Transverse colon (tissue), 4 donors: ENCODE data around the gene MYO7A. TPM values are rescaled to one million over a fixed set of nuclear protein-coding genes. Genes with fewer than 3 reads are reported as not detected.

ENCODE experiments used
- DNase-seq: peaks from one replicate; pipeline ENCODE4 v3.0.0-alpha.2; 2019
- H3K27ac ChIP-seq, 4 donors: fragments of 200-600 bp; sonication (generic); 2 replicates each; pipeline ENCODE4 v1.5.1; 2016 to 2018; ENCODE audit warnings: inconsistent platforms in 4 of 4
- H3K27me3 ChIP-seq: fragments of 200-600 bp; sonication (generic); 2 replicates; pipeline ENCODE4 v1.5.1; 2017; ENCODE audit warnings: inconsistent platforms
- H3K36me3 ChIP-seq, 4 donors: fragments of 200-600 bp; sonication (generic); 2 replicates each; pipeline ENCODE4 v1.5.1; 2017 to 2019; ENCODE audit warnings: inconsistent platforms in 4 of 4
- H3K4me1 ChIP-seq, 4 donors: fragments of 200-600 bp; sonication (generic); 2 replicates each; pipeline ENCODE4 v1.5.1; 2017 to 2020; ENCODE audit warnings: inconsistent platforms in 4 of 4
- H3K4me3 ChIP-seq, 4 donors: fragments of 200-600 bp; sonication (generic); 1 replicate in 1 of 4; 2 replicates in 3 of 4; pipeline versions ENCODE4 v1.5.1 to v1.6.1; 2017 to 2019; ENCODE audit warnings: inconsistent platforms in 4 of 4
- H3K9me3 ChIP-seq, 2 donors: fragments of 200-600 bp; sonication (generic); 2 replicates each; pipeline ENCODE4 v1.5.1; 2017 to 2019; ENCODE audit warnings: inconsistent platforms in 2 of 2
- CTCF ChIP-seq, 5 experiments: fragments of 200-600 bp in 3 of 5; fragments of 450-650 bp in 2 of 5; sonication (generic) in 3 of 5; IDR thresholded peaks; 1 replicate in 2 of 5; 2 replicates in 3 of 5; pipeline ENCODE4 v1.5.1; 2016 to 2017; ENCODE audit warnings: antibody characterized with exemption in 5 of 5, inconsistent platforms in 3 of 5, mild to moderate bottlenecking in 2 of 5, moderate library complexity in 1 of 5
- EP300 ChIP-seq: sonication (generic); formaldehyde crosslinking; IDR thresholded peaks from one replicate; pipeline ENCODE4 v1.6.1; 2017; ENCODE audit warnings: antibody characterized with exemption, low read depth
- POLR2A ChIP-seq: fragments of 450-650 bp; IDR thresholded peaks from one replicate; pipeline ENCODE4 v1.6.1; 2016; ENCODE audit warnings: antibody characterized with exemption, mild to moderate bottlenecking, moderate library complexity
- POLR2AphosphoS5 ChIP-seq, 3 donors: sonication (generic); formaldehyde crosslinking; IDR thresholded peaks; one replicate each; pipeline ENCODE4 v1.6.1; 2016; ENCODE audit warnings: antibody characterized with exemption in 3 of 3
- WGBS, 2 donors: methylation state at CpG; one replicate each; pipeline ENCODE4 v1.1.5; 2018; ENCODE audit warnings: low coverage in 1 of 2; 5-methylcytosine and 5-hydroxymethylcytosine counted together
- in situ Hi-C, 4 donors: fragments of 200-750 bp; cut with MboI; loops; one replicate each; pipeline versions ENCODE4 v1.15.0 to v1.15.1; 2017; ENCODE audit warnings: low sequenced_read_pairs in 3 of 4, low pct_ligation_motif_present in 1 of 4, low pct_unique_long_range_greater_than_20kb in 1 of 4
- intact Hi-C: fragments of 100-400 bp; cut with DNase I; formaldehyde crosslinking; loops from one replicate; pipeline ENCODE4 v1.15.1; 2023; ENCODE audit warnings: low total_unique reads
- total RNA-seq, 4 donors: library from RNA; depleted of rRNA; stranded (reverse); fragments of >200 nt; gene quantifications; one replicate each; pipeline ENCODE4 v1.1.0, GENCODE V29; 2016

The MYO7A gene
- total RNA-seq, 4 donors from 2014 or later = 4.6 to 11.2 (median 5.5) TPM

DNA sequence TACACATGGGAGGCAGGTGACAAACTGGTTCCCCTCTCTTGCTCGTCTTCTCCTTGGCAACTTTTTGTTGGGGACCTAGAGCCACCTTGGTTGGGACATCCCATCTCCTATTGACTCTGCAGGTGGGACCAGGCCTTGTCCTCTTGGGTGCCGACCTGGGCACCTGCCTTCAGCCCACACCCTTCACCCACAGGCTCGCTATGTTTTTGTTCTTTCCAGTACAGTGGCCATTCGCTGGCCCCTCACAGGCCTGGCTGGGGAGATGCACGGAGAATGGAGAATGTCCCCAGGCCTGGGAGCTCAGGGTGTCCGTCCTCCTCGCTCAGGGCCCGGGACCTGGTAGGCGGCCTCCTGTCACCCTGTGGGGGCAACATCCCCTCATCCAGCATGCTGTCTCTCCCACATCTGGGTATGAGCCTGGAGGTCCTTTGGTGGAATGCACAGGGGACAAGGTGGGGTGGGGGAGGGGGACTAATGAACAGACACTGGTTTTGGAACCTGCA, 40.3 kb upstream of the MYO7A start:
- DNase-seq = peak; percentile 10
- WGBS, 2 donors = 82% methylated on average over 9 of the region's 9 CpGs; no CpG with 5 or more reads in 1 of the 2 donors
- intact Hi-C loops = no loop called here

DNA sequence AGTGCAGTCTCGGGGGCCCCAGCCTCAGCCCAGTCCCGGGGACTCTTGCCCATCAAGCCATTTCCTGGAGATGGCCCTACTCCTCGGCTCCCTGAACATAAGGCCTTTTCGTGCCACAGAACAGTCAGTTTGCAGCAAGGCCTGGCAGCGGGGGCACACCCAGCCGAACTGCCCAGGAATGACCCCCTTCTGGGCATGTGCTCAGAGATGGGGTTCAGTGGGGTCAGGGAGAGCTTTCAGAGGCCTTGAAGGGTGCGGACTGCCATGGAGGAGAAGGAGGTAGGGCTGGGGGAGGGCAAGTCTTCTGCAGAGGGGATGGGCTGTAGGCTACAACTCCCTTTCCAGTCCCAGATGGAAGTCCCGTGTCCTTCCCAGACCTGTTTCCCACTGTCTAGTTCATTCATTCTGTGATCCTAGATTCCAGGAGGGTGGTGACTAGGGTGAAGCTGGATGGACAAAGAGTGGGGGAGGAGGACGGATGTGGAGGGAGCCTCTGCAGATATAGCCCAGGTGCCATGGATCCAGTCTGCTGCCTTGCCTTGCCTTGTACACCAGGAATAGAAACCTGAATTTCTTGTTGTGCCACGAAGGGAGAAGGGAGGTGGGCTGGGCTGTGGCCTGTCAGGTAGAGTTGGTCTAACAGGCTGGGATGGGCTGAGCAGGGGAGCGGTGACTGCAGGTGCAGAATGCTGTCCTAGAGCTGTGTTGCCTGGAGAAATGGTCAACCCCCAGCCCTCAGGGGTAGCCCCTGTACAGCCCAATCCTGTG, 39.6 kb upstream of the MYO7A start:
- intact Hi-C loops (no loop called here), in situ Hi-C loops (no loop called here)
- WGBS, 2 donors = 35 to 61% methylated on average over 4 to 11 of the region's 11 CpGs
- H3K4me3 ChIP-seq = no peak overlapping the region
- H3K9me3 ChIP-seq = no peaks in the 10 kb centered on the region
- DNase-seq = peak; percentile 70
- H3K36me3 ChIP-seq = no peaks in the 10 kb centered on the region
- peaks cover 37 to 78% (median 60%) of the 10 kb centered on the region in 4 donors for H3K4me1 ChIP-seq
- no peaks in the 10 kb centered on the region for H3K27me3 ChIP-seq
- TF ChIP-seq CTCF (IDR thresholded peaks at IDR 0.05) (no peak), POLR2AphosphoS5 (IDR thresholded peaks at IDR 0.05) (peak in 2 of 3 donors; percentile 40 to 49)
- peak overlapping the region; percentile 88 to 94 (median 94) for H3K27ac ChIP-seq

More for the DNA sequence above, 40.3 kb upstream of the MYO7A start:
- peaks cover 43 to 84% (median 67%) of the 10 kb centered on the region in 4 donors for H3K4me1 ChIP-seq
- peak overlapping the region; percentile 88 to 94 (median 94) for H3K27ac ChIP-seq
- H3K36me3 ChIP-seq = no peaks in the 10 kb centered on the region
- no peaks in the 10 kb centered on the region for H3K9me3 ChIP-seq
- TF ChIP-seq POLR2A (no peak), CTCF (IDR thresholded peaks at IDR 0.05) (no peak), POLR2AphosphoS5 (IDR thresholded peaks at IDR 0.05) (no peak), EP300 (no peak)
- H3K4me3 ChIP-seq = no peak overlapping the region
- H3K27me3 ChIP-seq = no peaks in the 10 kb centered on the region
- in situ Hi-C loops = no loop called here

DNA sequence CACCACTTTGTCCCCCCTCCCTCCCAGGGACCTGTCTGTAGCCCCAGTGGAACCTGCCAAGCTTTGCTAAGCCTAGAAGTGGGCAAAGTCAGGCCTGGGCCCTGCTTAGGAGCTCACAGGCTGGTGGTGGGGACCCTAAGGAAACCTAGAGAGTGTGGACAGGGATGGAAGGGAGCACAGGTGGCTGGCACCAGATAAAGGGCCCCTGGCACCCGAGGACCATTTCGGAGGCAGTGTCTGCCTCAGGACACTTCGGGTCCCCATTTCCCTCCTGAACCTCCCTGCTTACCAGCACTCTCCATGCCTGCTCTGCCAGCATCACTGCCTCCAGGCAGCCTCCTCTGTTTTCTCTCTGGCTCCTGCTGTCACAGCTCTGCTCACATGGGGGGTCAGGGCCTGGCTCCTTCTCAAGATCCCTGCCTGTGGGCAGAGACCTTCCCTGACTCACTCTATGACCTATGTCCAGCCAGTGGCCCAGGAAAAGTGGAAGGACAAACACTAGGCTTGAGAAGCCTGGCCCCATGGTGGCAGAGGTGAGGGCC, 39.0 kb upstream of the MYO7A start:
- Histone ChIP-seq H3K9me3 (no peaks in the 10 kb centered on the region), H3K27me3 (no peaks in the 10 kb centered on the region), H3K4me3 (no peak overlapping the region), H3K27ac (peak overlapping the region; percentile 88 to 94 (median 94)), H3K4me1 (peaks cover 33 to 73% (median 55%) of the 10 kb centered on the region in 4 donors), H3K36me3 (no peaks in the 10 kb centered on the region)
- TF ChIP-seq POLR2AphosphoS5 (IDR thresholded peaks at IDR 0.05) = no peak
- no peak for TF ChIP-seq CTCF (IDR thresholded peaks at IDR 0.05)
- TF ChIP-seq EP300 = no peak
- TF ChIP-seq POLR2A = no peak
- peak; percentile 8 for DNase-seq
- intact Hi-C loops = no loop called here
- 70% methylated on average over 3 of the region's 3 CpGs; no CpG with 5 or more reads in 1 of the 2 donors for WGBS, 2 donors
- in situ Hi-C loops = no loop called here

- peak; percentile 9 for DNase-seq
- Histone ChIP-seq H3K36me3 (no peaks in the 10 kb centered on the region), H3K4me1 (peaks cover 38 to 75% (median 55%) of the 10 kb centered on the region in 4 donors), H3K27ac (peak overlapping the region; percentile 88 to 94 (median 94)), H3K27me3 (no peaks in the 10 kb centered on the region), H3K4me3 (no peak overlapping the region), H3K9me3 (no peaks in the 10 kb centered on the region)
- in situ Hi-C loops = loop anchor here in 2 of 4 donors (5.0 kb wide), 2 partner anchors 38 to 43 kb away; no protein-coding TSS in a partner anchor
- TF ChIP-seq CTCF (IDR thresholded peaks at IDR 0.05) (no peak), POLR2AphosphoS5 (IDR thresholded peaks at IDR 0.05) (no peak), EP300 (no peak), POLR2A (no peak)
- WGBS, 2 donors = 59 to 80% methylated on average over 1 to 4 of the region's 4 CpGs
- intact Hi-C loops = no loop called here
These were observed 38.0 kb upstream of the MYO7A start for GRCh38 chr11:77090046-77090372.
